ENCODE data around the gene FMN2. TPM values are rescaled to one million over a fixed set of nuclear protein-coding genes. Genes with fewer than 3 reads are reported as not detected.

The FMN2 gene
- total and polyA plus RNA-seq, 2 donors (not counting 1 experiment from before 2014, with no cell fraction given) = 8.0 to 13.7 TPM

- Histone ChIP-seq H3K79me2 (ENCODE audit: control insufficient read depth, insufficient read depth, low read length) (no peaks in the 10 kb centered on the region), H3K4me1 (ENCODE audit: control insufficient read depth, extremely low read depth, insufficient read depth, low read length) (no peaks in the 10 kb centered on the region), H3K4me2 (ENCODE audit: extremely low read depth, insufficient read depth, low read length) (no peak overlapping the region), H3K27me3 (ENCODE audit: control insufficient read depth, insufficient read depth, low read length) (no peaks in the 10 kb centered on the region), H3K27ac (ENCODE audit: insufficient read depth, low read length) (no peak overlapping the region), H3K4me3 (replicated peaks in 1 of 4; ENCODE audit: control extremely low read depth in 1 of 4, insufficient read depth in 1 of 4, low read depth in 3 of 4, low read length in 4 of 4) (no peak overlapping the region), H2AFZ (ENCODE audit: low read length) (no peak overlapping the region), H3K36me3 (ENCODE audit: control insufficient read depth, insufficient read depth, low read length) (no peaks in the 10 kb centered on the region), H3K9me3 (ENCODE audit: control insufficient read depth, insufficient read depth, low read depth, low read length) (no peaks in the 10 kb centered on the region), H3K9ac (ENCODE audit: insufficient read depth, low read length) (no peak overlapping the region), H4K20me1 (ENCODE audit: control insufficient read depth, extremely low read depth, insufficient read depth, low read length) (no peaks in the 10 kb centered on the region)
- peak; percentile 29 to 55 for DNase-seq (ENCODE audit: low read depth in 2 of 2)
- TF ChIP-seq CTCF (conservative IDR thresholded peaks at IDR 0.05 in 1 of 2, IDR thresholded peaks at IDR 0.05 in 1 of 2; ENCODE audit: low read depth in 1 of 2, low read length in 2 of 2) = peak; percentile 79 to 84
- no peak for TF ChIP-seq EZH2 (IDR thresholded peaks at IDR 0.05; ENCODE audit: low read length, missing control alignments)
Measured at GRCh38 chr1:240189386-240189989, 97.8 kb downstream of the FMN2 start.

GRCh38 chr1:240190881-240191401 lies 99.3 kb downstream of the FMN2 start:
- Histone ChIP-seq H3K4me2 (ENCODE audit: extremely low read depth, insufficient read depth, low read length) (no peak overlapping the region), H3K9me3 (ENCODE audit: control insufficient read depth, insufficient read depth, low read depth, low read length) (no peaks in the 10 kb centered on the region), H3K27ac (ENCODE audit: insufficient read depth, low read length) (peak overlapping the region; percentile 3), H3K4me1 (ENCODE audit: control insufficient read depth, extremely low read depth, insufficient read depth, low read length) (no peaks in the 10 kb centered on the region), H4K20me1 (ENCODE audit: control insufficient read depth, extremely low read depth, insufficient read depth, low read length) (no peaks in the 10 kb centered on the region), H3K79me2 (ENCODE audit: control insufficient read depth, insufficient read depth, low read length) (no peaks in the 10 kb centered on the region), H3K36me3 (ENCODE audit: control insufficient read depth, insufficient read depth, low read length) (no peaks in the 10 kb centered on the region), H3K9ac (ENCODE audit: insufficient read depth, low read length) (no peak overlapping the region), H3K27me3 (ENCODE audit: control insufficient read depth, insufficient read depth, low read length) (no peaks in the 10 kb centered on the region), H2AFZ (ENCODE audit: low read length) (no peak overlapping the region), H3K4me3 (replicated peaks in 1 of 4; ENCODE audit: control extremely low read depth in 1 of 4, insufficient read depth in 1 of 4, low read depth in 3 of 4, low read length in 4 of 4) (no peak overlapping the region)
- TF ChIP-seq EZH2 (IDR thresholded peaks at IDR 0.05; ENCODE audit: low read length, missing control alignments) (no peak), CTCF (conservative IDR thresholded peaks at IDR 0.05 in 1 of 2, IDR thresholded peaks at IDR 0.05 in 1 of 2; ENCODE audit: low read depth in 1 of 2, low read length in 2 of 2) (peak; percentile 56 to 68)
- DNase-seq (ENCODE audit: low read depth in 2 of 2) = peak; percentile 97 to 100

- no peak overlapping the region for H3K9ac ChIP-seq (ENCODE audit: insufficient read depth, low read length)
- no peak overlapping the region for H3K4me3 ChIP-seq (replicated peaks in 1 of 4; ENCODE audit: control extremely low read depth in 1 of 4, insufficient read depth in 1 of 4, low read depth in 3 of 4, low read length in 4 of 4)
- H3K4me1 ChIP-seq (ENCODE audit: control insufficient read depth, extremely low read depth, insufficient read depth, low read length) = no peaks in the 10 kb centered on the region
- no peak for DNase-seq (ENCODE audit: low read depth in 2 of 2)
- TF ChIP-seq CTCF (conservative IDR thresholded peaks at IDR 0.05 in 1 of 2, IDR thresholded peaks at IDR 0.05 in 1 of 2; ENCODE audit: low read depth in 1 of 2, low read length in 2 of 2) (no peak), EZH2 (IDR thresholded peaks at IDR 0.05; ENCODE audit: low read length, missing control alignments) (no peak)
- H3K27ac ChIP-seq (ENCODE audit: insufficient read depth, low read length) = no peak overlapping the region
- H3K79me2 ChIP-seq (ENCODE audit: control insufficient read depth, insufficient read depth, low read length) = no peaks in the 10 kb centered on the region
- no peak overlapping the region for H3K4me2 ChIP-seq (ENCODE audit: extremely low read depth, insufficient read depth, low read length)
- no peaks in the 10 kb centered on the region for H3K36me3 ChIP-seq (ENCODE audit: control insufficient read depth, insufficient read depth, low read length)
- H3K27me3 ChIP-seq (ENCODE audit: control insufficient read depth, insufficient read depth, low read length) = no peaks in the 10 kb centered on the region
- H2AFZ ChIP-seq (ENCODE audit: low read length) = no peak overlapping the region
- H3K9me3 ChIP-seq (ENCODE audit: control insufficient read depth, insufficient read depth, low read depth, low read length) = no peaks in the 10 kb centered on the region
- no peaks in the 10 kb centered on the region for H4K20me1 ChIP-seq (ENCODE audit: control insufficient read depth, extremely low read depth, insufficient read depth, low read length)
Measured at GRCh38 chr1:240192851-240193250, 101.2 kb downstream of the FMN2 start.
